HG02571 (cell line): ENCODE results near the gene RNF31.

Source experiments
- ATAC-seq: cut with Tn5 transposase; IDR thresholded peaks from one replicate; pipeline ENCODE4 v1.9.1; 2021; ENCODE audit warnings: mild to moderate bottlenecking, moderate library complexity; ENCODE audit not compliant: unreplicated experiment

The RNF31 gene

DNA sequence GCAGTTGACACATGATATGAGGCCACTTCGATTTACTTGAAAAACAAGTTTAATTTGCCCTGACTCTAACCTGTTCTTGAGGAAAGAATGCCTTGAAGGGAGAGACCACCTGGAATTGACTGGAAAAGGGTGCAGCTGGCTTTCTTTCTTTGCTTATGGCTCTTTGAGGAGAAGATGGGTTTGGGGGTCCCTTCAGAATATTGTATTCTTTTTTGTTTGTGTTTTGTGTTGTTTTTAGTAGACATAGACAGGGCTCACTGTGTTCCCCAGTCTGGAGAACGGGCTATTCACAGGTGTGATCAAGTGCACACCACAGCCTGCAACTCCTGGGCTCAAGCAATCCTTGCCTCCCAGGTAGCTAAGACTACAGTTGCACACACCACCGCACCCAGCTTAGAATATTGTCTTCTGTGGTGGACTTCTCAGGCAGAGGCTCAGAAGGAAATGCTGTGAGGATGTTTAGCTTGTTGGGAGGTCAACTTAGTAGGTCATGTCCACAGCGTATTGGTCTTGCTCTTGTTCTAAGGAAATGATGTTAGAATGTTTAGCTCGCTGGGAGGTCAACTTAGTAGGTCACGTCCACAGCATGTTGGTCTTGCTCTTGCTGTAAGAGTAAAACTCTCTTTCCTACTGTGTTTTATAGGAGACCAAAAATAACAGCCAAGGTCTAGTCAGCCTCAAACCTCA, 31.0 kb upstream of the RNF31 start:
- ATAC-seq: no peak

DNA sequence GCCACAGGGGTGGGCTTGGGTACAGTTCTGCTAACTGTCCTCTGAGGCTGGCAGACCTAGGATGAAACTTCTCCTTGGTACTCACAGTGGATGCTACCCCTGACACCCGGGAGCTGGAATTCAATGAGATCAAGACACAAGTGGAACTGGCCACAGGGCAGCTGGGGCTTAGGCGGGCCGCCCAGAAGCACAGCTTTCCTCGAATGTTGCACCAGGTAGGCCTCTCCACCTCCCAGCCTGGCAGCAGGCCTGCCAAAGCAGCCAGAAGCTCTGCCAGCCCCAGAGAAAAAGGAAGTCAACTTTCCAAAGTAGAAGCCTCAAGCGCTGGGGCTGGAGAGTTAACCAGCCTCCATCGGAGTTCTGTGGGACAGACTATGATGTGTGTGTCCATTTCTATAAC, 30.1 kb upstream of the RNF31 start:
- no peak for ATAC-seq

DNA sequence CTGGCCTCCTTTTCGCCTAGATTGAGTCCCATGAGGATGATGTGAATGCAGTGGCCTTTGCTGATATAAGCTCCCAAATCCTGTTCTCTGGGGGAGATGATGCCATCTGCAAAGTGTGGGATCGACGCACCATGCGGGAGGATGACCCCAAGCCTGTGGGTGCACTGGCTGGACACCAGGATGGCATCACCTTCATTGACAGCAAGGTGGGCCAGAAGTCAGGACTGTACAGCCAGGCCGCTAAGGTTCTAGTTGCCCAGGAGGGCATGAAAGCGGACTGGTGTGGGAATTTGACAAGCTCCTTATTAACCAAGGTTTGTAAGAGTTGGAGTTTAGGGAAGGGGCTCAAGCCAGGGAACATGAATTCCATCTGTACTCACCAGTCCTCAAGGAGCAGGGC, 27.6 kb upstream of the RNF31 start:
- ATAC-seq: no peak

DNA sequence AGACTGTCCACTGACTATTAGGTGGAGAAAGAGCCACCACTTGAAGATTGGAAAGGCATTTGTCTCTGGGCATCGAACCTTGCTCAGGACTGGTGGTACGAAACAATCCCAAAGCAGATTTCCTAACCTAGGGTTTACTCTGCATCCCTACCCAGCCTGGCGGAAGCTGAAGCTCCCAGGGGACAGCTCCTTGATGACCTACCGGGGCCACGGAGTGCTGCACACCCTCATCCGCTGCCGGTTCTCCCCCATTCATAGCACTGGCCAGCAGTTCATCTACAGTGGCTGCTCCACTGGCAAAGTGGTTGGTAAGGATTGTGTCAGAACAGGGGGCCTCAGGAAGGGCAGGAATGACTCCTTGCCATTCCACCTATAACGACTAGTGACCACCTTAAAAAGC, 26.1 kb upstream of the RNF31 start:
- ATAC-seq: no peak

DNA sequence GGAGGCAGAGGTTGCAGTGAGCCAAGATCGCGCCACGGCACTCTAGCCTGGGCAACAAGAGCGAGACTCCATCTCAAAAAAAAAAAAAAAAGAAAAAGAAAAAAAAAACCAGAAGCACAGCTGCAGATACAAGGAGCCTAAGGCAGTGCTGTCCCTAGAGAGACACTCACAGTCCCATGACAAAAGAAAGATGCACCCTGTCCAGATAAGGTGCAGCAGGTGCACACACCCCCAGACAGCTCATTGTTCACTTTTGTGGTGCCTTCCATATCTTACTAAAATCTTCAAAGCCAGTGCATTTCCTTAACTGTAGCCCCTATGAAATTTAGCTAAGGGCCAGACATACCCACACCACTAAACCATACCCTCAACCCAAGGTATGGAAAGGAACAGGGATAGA, 24.9 kb upstream of the RNF31 start:
- ATAC-seq: no peak

DNA sequence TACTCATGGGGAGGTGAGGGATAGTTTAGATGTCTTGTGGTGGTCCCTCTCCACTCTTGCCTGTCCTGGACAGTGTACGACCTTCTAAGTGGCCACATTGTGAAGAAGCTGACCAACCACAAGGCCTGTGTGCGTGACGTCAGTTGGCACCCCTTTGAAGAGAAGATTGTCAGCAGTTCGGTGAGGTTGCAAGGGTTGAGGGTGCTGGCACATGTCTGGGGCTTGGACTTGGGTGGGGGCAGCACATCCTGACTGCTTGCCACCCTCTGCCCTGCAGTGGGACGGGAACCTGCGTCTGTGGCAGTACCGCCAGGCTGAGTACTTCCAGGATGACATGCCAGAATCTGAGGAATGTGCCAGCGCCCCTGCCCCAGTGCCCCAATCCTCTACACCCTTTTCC, 24.4 kb upstream of the RNF31 start:
- ATAC-seq: no peak

DNA sequence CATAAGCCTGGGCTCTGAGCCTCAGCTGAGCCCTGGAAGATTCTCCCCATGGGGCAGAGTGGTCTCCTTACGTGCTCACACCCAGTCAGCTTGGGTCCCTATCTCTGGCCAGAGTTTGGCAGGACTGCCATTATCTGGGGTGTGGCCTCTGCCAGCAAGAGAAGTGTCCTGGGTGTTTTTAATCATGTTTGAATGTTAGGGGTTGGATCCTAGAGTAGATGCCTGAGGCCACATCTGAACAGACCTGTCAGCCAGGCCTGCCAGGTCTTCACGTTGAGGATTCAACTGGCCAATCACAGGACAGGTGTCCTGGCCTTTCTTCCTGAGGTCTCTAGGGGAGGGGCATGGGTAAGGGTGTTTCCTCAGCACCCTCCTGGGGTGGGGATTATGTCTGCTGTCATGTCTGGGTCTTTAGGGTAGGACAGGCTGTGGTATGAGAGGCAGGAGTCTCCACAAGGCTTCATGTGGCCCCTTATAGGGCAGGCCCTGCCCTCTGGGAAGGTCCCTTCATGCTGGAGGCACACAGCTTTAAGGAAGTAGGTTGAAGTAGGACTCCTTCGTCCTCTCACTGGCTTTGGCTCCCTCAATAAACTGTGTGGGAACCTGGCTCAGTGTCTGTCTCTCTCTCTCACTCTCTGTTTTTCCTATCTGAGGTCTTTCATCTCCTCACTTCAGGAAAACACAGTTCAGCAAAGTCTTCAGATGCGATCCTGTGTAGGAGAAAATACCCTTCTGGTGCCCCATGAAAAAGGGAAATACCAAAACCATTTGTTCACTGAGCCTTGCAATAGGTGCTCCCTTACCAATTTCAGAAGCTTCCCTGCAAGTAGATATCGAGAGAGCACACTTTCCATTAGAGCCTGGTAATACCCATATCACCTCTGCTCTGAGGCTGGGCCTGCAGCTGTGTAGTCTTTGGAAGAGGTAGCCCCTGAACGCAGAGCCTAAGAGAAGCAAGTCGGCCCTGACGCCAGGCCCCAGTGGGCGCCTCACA, 23.6 kb upstream of the RNF31 start:
- ATAC-seq: no peak

DNA sequence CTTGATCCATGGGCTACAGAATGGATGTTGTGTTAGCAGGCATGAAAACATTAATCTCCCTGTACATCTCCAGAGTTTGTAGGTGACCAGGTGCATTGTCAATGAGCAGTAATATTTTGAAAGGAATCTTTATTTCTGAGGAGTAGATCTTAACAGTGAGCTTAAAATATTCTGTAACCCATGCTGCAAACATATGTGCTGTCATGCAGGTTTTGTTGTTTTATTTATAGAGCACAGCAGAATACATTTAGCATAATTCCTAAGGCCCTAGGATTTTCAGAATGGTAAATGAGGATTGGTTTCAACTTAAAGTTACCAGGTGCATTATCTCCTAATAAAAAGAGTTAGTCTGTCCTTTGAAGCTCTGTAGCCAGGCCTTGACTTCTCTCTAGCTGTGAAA, 20.4 kb upstream of the RNF31 start:
- ATAC-seq: no peak

DNA sequence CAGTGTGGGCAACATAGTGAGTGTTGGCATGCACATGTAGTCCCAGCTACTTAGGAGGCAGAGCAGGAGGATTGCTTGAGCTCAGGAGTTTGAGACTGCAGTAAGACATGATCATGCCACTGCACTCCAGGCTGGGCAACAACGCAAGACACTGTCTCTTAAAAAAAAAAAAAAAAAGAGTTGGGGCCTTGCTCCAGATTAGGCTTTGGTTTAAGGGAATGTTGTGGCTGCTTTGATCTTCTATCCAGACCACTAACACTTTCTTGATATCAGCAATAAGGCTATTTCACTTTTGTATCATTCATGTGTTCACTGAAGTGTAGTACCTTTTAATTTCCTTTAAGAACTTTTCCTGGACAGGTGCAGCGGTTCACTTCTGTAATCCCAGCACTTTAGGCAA, 19.6 kb upstream of the RNF31 start:
- no peak for ATAC-seq

DNA sequence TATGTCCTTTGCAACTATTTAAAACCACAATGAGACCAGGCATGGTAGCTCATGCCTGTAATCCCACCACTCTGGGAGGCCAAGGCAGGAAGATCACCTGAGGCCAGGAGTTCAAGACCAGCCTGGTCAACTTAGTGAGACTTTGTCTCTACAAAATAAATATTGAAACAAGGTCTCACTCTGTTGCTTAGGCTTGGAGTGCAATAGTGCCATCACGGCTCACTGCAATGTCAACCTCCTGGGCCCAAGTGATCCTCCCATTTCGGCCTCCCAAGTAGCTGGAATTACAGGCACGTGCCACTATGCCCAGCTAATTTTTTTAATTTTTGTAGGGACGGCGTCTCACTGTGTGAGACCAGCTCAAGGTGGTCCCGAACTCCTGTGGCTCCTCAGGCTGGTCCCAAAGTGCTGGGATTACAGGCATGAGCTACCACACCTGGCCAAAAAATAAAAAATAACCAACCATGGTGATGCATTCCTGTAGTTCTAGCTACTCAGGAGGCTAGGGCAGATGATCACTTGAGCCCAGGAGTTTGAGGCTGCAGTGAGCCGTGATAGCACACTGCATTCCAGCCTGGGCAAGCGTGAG, 17.8 kb upstream of the RNF31 start:
- ATAC-seq: no peak

DNA sequence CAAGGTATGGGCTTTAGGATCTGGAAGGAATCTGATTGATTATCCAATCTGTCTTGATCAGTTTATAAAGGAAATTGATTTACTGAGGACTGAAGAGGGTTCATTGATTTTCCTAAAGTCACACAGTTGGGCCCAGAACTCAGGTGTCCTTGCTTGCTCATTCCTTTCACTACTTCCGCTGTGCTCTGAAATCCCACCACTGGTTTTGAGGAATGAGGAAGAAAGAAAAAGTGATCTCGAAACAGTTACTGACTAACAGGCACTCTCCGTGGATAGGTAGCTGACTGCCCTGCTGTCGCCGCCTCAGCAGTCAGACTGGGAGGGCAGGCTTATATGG, 16.9 kb upstream of the RNF31 start, which contains the start of gene FITM1:
TSS of gene FITM1 (plus strand) at position 280 of the 337 bp plus-strand sequence. CDS start 905 bp downstream, outside the sequence.
- no peak for ATAC-seq

DNA sequence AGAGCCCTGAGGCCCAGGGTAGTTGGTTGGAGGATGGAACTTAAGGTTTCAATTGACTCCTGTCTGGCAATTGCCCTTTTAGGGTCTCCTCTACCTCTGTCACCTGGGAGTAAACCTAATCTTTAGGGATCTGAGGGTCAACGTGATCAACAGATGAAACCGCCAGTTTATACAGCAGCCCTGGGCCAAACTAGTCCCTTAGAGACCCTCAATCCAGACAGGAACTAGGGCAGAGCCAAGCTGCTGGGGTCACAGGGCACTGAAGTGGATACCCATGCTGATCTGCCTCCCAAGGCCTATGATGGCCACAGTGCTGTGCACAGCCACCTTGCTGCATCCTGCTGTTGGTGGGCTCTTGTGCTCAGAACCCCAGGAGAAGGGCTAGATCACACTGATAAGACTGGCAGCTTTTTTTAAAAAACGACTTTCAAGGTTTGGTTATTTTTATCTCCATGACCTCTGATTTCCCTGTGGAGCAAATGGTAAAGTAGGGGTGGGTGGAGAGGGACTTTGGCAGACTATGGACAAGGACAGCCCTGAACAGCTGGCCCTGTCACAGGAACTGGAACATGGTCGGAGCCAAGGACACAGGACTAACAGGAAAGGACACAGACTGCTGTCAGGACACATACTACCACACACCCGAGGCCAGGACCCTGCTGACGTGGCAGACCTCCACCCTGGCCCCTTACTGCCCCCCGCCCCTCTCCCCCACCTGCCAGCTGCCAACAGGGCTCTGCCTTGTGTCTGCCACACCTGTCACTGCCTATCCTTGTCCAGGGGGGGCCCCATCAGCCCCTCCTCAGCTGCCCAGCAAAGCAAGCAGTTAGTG, 16.4 kb upstream of the RNF31 start:
- ATAC-seq: no peak

DNA sequence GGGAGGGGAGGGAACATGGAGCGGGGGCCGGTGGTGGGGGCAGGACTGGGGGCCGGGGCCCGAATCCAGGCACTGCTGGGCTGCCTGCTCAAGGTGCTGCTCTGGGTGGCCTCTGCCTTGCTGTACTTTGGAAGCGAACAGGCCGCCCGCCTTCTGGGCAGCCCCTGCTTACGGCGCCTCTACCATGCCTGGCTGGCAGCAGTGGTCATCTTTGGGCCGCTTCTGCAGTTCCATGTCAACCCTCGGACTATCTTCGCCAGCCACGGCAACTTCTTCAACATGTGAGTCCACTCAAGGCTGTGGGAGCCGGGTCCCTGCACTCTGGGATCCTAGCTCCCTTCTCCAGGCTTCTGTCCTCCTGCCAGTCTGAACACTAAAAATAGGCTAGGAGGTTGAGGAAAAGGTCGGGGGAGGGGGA, 15.7 kb upstream of the RNF31 start:
- ATAC-seq: no peak

DNA sequence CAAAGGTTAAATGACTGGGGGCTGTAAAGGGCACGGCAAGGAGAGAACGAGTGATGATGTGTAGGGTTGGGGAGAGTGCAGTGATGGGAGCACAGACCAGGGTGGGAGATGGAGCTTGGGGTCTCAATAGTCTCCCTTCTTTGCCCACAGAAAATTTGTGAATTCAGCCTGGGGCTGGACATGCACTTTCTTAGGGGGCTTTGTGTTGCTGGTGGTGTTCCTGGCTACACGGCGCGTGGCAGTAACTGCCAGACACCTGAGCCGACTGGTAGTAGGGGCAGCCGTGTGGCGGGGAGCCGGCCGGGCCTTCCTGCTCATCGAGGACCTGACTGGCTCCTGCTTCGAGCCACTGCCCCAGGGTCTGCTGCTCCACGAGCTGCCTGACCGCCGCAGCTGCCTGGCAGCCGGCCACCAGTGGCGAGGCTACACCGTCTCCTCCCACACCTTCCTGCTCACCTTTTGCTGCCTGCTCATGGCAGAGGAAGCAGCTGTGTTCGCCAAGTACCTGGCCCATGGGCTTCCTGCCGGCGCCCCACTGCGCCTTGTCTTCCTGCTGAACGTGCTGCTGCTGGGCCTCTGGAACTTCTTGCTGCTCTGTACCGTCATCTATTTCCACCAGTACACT, 15.1 kb upstream of the RNF31 start:
- no peak for ATAC-seq

DNA sequence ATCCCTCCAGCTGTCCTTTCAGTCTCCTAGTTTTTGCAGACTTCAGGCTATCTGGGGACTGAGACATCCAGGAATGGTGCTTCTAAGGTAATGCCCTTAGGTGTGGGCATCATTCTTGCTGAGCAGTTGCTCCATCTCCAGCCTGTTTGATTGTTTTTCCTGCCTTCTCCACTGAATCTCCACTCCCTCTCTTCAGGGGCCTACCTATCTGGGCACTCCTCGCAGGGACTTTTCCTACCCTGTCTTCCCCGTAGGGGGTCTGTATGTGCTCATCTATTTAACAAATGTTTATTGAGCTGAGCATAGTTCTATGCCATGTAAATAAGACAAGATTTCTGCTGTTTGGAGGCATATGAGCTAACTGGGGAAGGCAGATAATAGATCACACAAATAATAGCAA, 14.3 kb upstream of the RNF31 start:
- ATAC-seq: no peak

DNA sequence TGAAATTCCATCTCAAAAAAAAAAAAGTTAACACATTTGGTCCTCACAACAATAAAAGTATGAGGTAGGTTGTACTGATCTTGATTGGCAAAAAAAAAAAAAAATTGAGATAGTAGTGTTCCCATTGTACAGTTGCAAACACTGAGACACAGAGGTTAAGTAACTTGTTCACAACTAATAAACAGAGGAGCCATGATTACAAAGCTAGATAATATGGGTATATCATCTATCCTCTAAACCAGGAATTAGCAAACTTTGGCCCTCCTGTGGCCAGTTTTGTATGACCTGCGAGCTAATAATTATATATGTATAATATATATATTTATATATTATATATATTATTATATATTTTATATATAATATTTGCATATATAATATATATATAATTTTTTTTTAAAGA, 13.6 kb upstream of the RNF31 start:
- no peak for ATAC-seq

DNA sequence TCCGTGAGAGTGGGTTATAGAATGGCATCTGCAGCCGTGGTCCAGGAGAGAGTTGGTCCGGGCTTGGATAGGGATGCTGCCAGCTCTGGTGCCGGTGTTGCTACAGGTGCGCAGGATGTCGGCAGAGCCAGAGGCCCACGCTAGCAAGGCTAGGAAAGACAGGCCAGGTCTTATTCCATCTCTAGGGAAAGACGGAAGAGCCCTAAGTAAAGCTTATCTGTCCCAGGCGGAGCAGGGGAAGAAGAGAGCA, 11.8 kb upstream of the RNF31 start:
- peak; percentile 9 for ATAC-seq

DNA sequence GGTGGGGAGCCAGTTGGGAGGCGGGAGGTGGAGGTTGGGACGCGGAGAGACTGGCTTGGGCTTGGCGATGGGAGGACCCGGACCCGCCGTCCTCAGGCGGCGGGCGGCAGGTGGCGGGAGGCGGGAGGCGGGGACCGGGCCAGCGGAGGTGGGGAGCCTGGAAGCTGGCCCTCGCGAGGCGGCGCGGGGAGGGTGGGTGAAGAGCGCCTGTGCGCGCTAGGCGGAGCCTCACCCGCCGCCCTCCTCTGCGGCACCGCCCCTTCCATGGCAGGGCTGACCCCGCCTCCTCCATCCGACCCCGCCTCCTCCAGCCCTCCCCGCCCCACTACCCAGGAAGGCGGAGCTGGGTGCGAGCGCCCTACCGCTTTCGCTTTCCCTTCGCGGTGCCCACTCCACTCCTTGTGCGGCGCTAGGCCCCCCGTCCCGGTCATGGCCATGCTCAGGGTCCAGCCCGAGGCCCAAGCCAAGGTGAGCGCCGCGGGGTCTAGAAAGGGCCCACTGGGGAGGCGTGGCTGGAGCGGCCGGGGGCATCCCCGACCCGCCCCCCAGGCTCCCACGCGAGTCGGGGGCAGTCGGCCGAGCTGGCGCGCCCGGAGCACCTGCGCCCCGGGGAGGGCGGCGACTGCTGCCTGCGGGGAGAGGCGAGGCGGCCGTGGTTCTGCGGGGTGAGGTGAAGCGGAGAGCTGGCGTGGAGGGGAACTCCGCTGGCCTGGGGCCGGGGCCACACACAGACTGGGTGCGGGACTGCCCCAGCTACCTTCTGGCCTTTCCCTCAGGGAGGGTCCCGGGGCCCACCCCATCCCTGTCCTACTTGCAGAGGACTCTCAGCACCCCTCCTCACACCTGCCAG, 11.2 kb upstream of the RNF31 start, which contains the start of gene PSME1:
TSS of gene PSME1 (plus strand) at position 361 of the 850 bp plus-strand sequence. CDS start at position 430, 69 bp downstream.
- peak; percentile 79 for ATAC-seq

DNA sequence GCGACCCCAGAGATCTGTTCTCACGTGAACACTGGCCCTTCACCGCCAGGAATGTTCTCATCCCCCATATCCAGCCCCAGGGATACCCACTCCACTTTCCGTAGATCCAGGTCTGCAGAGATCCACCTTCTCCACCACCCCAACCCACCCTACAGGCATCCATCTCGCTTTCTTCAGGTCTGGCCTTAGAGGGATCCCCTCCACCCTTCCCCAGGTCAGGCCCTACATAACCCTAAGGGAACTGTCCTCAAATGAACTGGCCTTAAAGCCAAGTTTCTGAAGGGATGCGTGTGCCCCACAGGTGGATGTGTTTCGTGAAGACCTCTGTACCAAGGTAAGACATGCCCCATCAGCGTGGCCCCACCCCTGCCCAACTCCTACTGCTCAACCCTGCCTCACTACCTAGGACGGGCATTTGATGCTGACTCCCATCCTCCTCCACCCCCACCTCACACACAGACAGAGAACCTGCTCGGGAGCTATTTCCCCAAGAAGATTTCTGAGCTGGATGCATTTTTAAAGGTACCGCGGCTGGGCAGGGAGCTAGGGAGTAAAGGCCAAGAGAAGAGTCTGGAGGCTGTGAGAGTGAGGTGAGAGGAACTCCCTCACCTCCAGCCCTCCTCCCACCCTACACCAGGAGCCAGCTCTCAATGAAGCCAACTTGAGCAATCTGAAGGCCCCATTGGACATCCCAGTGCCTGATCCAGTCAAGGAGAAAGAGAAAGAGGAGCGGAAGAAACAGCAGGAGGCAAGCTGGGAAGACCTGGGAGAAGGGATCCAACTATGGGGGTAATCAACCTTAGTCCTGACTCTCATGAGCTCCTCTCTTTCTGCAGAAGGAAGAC, 10.4 kb upstream of the RNF31 start:
- no peak for ATAC-seq
